Measurements from ENCODE around the gene HOXA11. TPM values are rescaled to one million over a fixed set of nuclear protein-coding genes. Genes with fewer than 3 reads are reported as not detected.

The HOXA11 gene
- total RNA-seq, 1 donor from 2014 or later, result not detected

GRCh38 chr7:27133409-27134231 is 51.4 kb downstream of the HOXA11 start:
- Mint-ChIP-seq H3K4me3 (ENCODE audit: unreplicated experiment) (no peak overlapping the region), H3K36me3 (ENCODE audit: low read depth) (peaks cover 5% of the 10 kb centered on the region), H3K4me1 (ENCODE audit: low read depth) (no peaks in the 10 kb centered on the region), H3K27me3 (ENCODE audit: low read depth) (peaks cover 85% of the 10 kb centered on the region), H3K27ac (ENCODE audit: unreplicated experiment) (no peak overlapping the region), H3K9me3 (ENCODE audit: low read depth) (no peaks in the 10 kb centered on the region)
- TF ChIP-seq CTCF (IDR thresholded peaks at IDR 0.05), result no peak
- no peak for DNase-seq (ENCODE audit: low spot score)

- Mint-ChIP-seq H3K27ac (ENCODE audit: unreplicated experiment) (no peak overlapping the region), H3K9me3 (ENCODE audit: low read depth) (no peaks in the 10 kb centered on the region), H3K4me1 (ENCODE audit: low read depth) (no peaks in the 10 kb centered on the region), H3K4me3 (ENCODE audit: unreplicated experiment) (no peak overlapping the region), H3K27me3 (ENCODE audit: low read depth) (peaks cover 85% of the 10 kb centered on the region), H3K36me3 (ENCODE audit: low read depth) (peaks cover 6% of the 10 kb centered on the region)
- DNase-seq (ENCODE audit: low spot score), result no peak
- TF ChIP-seq CTCF (IDR thresholded peaks at IDR 0.05), result no peak
These were observed 52.1 kb downstream of the HOXA11 start for GRCh38 chr7:27132978-27133377.

GRCh38 chr7:27132214-27132613 is 52.8 kb downstream of the HOXA11 start:
- Mint-ChIP-seq H3K4me3 (ENCODE audit: unreplicated experiment) (no peak overlapping the region), H3K36me3 (ENCODE audit: low read depth) (peaks cover 6% of the 10 kb centered on the region), H3K9me3 (ENCODE audit: low read depth) (no peaks in the 10 kb centered on the region), H3K27ac (ENCODE audit: unreplicated experiment) (no peak overlapping the region), H3K4me1 (ENCODE audit: low read depth) (no peaks in the 10 kb centered on the region), H3K27me3 (ENCODE audit: low read depth) (peaks cover 85% of the 10 kb centered on the region)
- no peak for DNase-seq (ENCODE audit: low spot score)
- TF ChIP-seq CTCF (IDR thresholded peaks at IDR 0.05), result no peak

- TF ChIP-seq CTCF (IDR thresholded peaks at IDR 0.05), result no peak
- no peak for DNase-seq (ENCODE audit: low spot score)
- Mint-ChIP-seq H3K27me3 (ENCODE audit: low read depth) (peaks cover 85% of the 10 kb centered on the region), H3K4me1 (ENCODE audit: low read depth) (no peaks in the 10 kb centered on the region), H3K36me3 (ENCODE audit: low read depth) (peaks cover 6% of the 10 kb centered on the region), H3K9me3 (ENCODE audit: low read depth) (no peaks in the 10 kb centered on the region), H3K4me3 (ENCODE audit: unreplicated experiment) (peak overlapping the region; percentile 46), H3K27ac (ENCODE audit: unreplicated experiment) (no peak overlapping the region)
These were observed 53.6 kb downstream of the HOXA11 start for GRCh38 chr7:27131390-27131819.

Small RNA genes lying within 50 kb of the gene (microRNA-seq; reads per million reads assigned to microRNA genes)
- 18.3 reads per million, percentile 33 among the genes with 10 or more reads in this experiment for gene MIR196B (ENCODE audit: borderline number of aligned reads)

Other genes with a start within 250 kb of the HOXA11 start
- 2.7 to 2.9 TPM in 2 of 3 replicates, not detected in the other for gene HOXA1, start 89.2 kb downstream of the HOXA11 start, total RNA-seq
- 8.3 to 10.2 TPM in 2 of 3 replicates, not detected in the other for gene HOXA2, start 82.5 kb downstream of the HOXA11 start, total RNA-seq
- gene HOXA4, start 54.5 kb downstream of the HOXA11 start, total RNA-seq, result 0.30 TPM in 1 of 3 replicates, not detected in the others
- gene HOXA5, start 41.6 kb downstream of the HOXA11 start, total RNA-seq, result not detected in 3 replicates
- not detected in 3 replicates for gene HOXA6, start 37.5 kb downstream of the HOXA11 start, total RNA-seq
- 9.3 to 12.1 TPM in 2 of 3 replicates, not detected in the other for gene HOXA3, start 32.6 kb downstream of the HOXA11 start, total RNA-seq
- gene HOXA7, start 28.6 kb downstream of the HOXA11 start, total RNA-seq, result not detected in 3 replicates
- gene HOXA9, start 19.7 kb downstream of the HOXA11 start, total RNA-seq, result not detected in 3 replicates
- 0.12 to 0.21 TPM in 2 of 3 replicates, not detected in the other for gene HOXA10, start 10.9 kb downstream of the HOXA11 start, total RNA-seq
- gene HOXA13, start 14.9 kb upstream of the HOXA11 start, total RNA-seq, result not detected in 3 replicates
- gene EVX1, start 57.6 kb upstream of the HOXA11 start, total RNA-seq, result not detected in 3 replicates

Data from chondrocyte (in vitro differentiated cells).